SK-N-SH (cell line): ENCODE data around the gene CFAP251. TPM values are rescaled to one million over a fixed set of nuclear protein-coding genes. Genes with fewer than 3 reads are reported as not detected.

Experiments used
- CTCF ChIA-PET: fragments of 300-600, 350-600 bp; formaldehyde crosslinking; extraction: SDS; loops from one replicate; lab custom pipeline; 2021; lab: Yijun Ruan, JAX
- POLR2A ChIA-PET: fragments of 350-600 bp; sonication (Branson Sonifier 250); formaldehyde crosslinking; extraction: SDS; loops from one replicate; lab custom pipeline; 2020; ENCODE audit warnings: antibody characterized with exemption, inconsistent platforms; lab: Yijun Ruan, JAX
- DNase-seq: peaks from one replicate; pipeline ENCODE4 v3.0.0; 2012
- H2AFZ ChIP-seq: fragments of 200-600 bp; sonication (generic); 2 replicates; pipeline ENCODE4 v1.8.1; 2016; ENCODE audit warnings: antibody characterized with exemption, mild to moderate bottlenecking, low read depth
- H3F3A ChIP-seq: fragments of 200-600 bp; sonication (generic); replicated peaks from 2 replicates; pipeline ENCODE3; 2016; ENCODE audit warnings: antibody characterized with exemption, mild to moderate bottlenecking; ENCODE audit not compliant: insufficient read depth
- H3K27ac ChIP-seq, 2 experiments: fragments of 200-500 bp in 1 of 2; fragments of 200-600 bp in 1 of 2; sonication (Bioruptor generic) in 1 of 2; sonication (generic), shearing (Covaris generic) in 1 of 2; 2 replicates each; pipeline versions ENCODE4 v1.5.1 to v1.6.1; 2014 to 2016; ENCODE audit warnings: low read depth in 2 of 2, inconsistent platforms in 1 of 2, low read length in 1 of 2, mild to moderate bottlenecking in 1 of 2, mixed read lengths in 1 of 2
- H3K27me3 ChIP-seq: fragments of 200-600 bp; sonication (generic), shearing (Covaris generic); 2 replicates; pipeline ENCODE4 v1.6.1; 2016; ENCODE audit warnings: mixed run types; ENCODE audit not compliant: insufficient read depth
- H3K36me3 ChIP-seq, 2 experiments: fragments of 200-500 bp in 1 of 2; fragments of 200-600 bp in 1 of 2; sonication (Bioruptor generic) in 1 of 2; sonication (generic) in 1 of 2; replicated peaks in 1 of 2; 2 replicates each; pipeline versions ENCODE3 to v1.5.1; 2014 to 2016; ENCODE audit warnings: low read length in 1 of 2, mild to moderate bottlenecking in 1 of 2; ENCODE audit not compliant: insufficient read depth in 2 of 2, control insufficient read depth in 1 of 2
- H3K4me1 ChIP-seq, 2 experiments: fragments of 200-500 bp in 1 of 2; fragments of 200-600 bp in 1 of 2; sonication (Bioruptor generic) in 1 of 2; sonication (generic), shearing (Covaris generic) in 1 of 2; 2 replicates each; pipeline versions ENCODE4 v1.5.1 to v1.6.1; 2014 to 2016; ENCODE audit warnings: low read depth in 1 of 2, low read length in 1 of 2, mixed run types in 1 of 2; ENCODE audit not compliant: insufficient read depth in 2 of 2, control insufficient read depth in 1 of 2
- H3K4me2 ChIP-seq: fragments of 200-600 bp; sonication (generic), shearing (Covaris generic); 2 replicates; pipeline ENCODE4 v1.6.1; 2017; ENCODE audit warnings: mixed run types
- H3K4me3 ChIP-seq, 2 experiments: fragments of 200-500 bp in 1 of 2; fragments of 200-600 bp in 1 of 2; sonication (Bioruptor generic) in 1 of 2; sonication (generic), shearing (Covaris generic) in 1 of 2; 2 replicates each; pipeline versions ENCODE4 v1.5.1 to v1.8.1; 2014 to 2016; ENCODE audit warnings: low read depth in 2 of 2, inconsistent platforms in 1 of 2, low read length in 1 of 2, mild to moderate bottlenecking in 1 of 2, mixed read lengths in 1 of 2, moderate library complexity in 1 of 2
- H3K79me2 ChIP-seq: fragments of 200-600 bp; sonication (generic); 2 replicates; pipeline ENCODE4 v1.8.1; 2017; ENCODE audit warnings: mild to moderate bottlenecking; ENCODE audit not compliant: insufficient read depth
- H3K9ac ChIP-seq: fragments of 200-600 bp; sonication (generic); 2 replicates; pipeline ENCODE4 v1.6.1; 2017; ENCODE audit warnings: mixed run types
- H3K9me2 ChIP-seq: fragments of 200-600 bp; sonication (generic); 2 replicates; pipeline ENCODE4 v1.6.1; 2017; ENCODE audit warnings: mixed run types
- H3K9me3 ChIP-seq: fragments of 200-600 bp; sonication (generic); 2 replicates; pipeline ENCODE4 v1.6.1; 2017; ENCODE audit warnings: mixed run types, mild to moderate bottlenecking, moderate library complexity
- H4K20me1 ChIP-seq: fragments of 200-600 bp; sonication (generic); 2 replicates; pipeline ENCODE4 v1.6.1; 2017; ENCODE audit warnings: mild to moderate bottlenecking, mixed run types; ENCODE audit not compliant: insufficient read depth
- CHD2 ChIP-seq: fragments of 150-350 bp; IDR thresholded peaks from 2 replicates; pipeline ENCODE4 v1.6.1; 2018; ENCODE audit warnings: low read length; ENCODE audit not compliant: partially characterized antibody
- ELF1 ChIP-seq: IDR thresholded peaks from 2 replicates; pipeline ENCODE4 v1.4.0; 2012
- EP300 ChIP-seq, 2 experiments: IDR thresholded peaks; 2 replicates each; pipeline versions ENCODE4 v1.4.0 to v1.6.1; 2012; ENCODE audit warnings: borderline replicate concordance in 1 of 2, low read depth in 1 of 2, low read length in 1 of 2
- FOXJ3 ChIP-seq: sonication (generic); formaldehyde crosslinking; IDR thresholded peaks from 2 replicates; pipeline ENCODE4 v1.5.1; 2020; ENCODE audit warnings: mild to moderate bottlenecking, missing genetic modification reagents
- FOXM1 ChIP-seq: IDR thresholded peaks from 2 replicates; pipeline ENCODE4 v1.4.0; 2012; ENCODE audit warnings: low read depth, mild to moderate bottlenecking
- GABPA ChIP-seq: IDR thresholded peaks from 2 replicates; pipeline ENCODE4 v1.4.0; 2012; ENCODE audit warnings: low read depth, mild to moderate bottlenecking
- GATA2 ChIP-seq: sonication (generic); formaldehyde crosslinking; IDR thresholded peaks from 2 replicates; pipeline ENCODE4 v1.5.0; 2020; ENCODE audit warnings: mild to moderate bottlenecking, missing genetic modification reagents
- JUND ChIP-seq: IDR thresholded peaks from 2 replicates; pipeline ENCODE4 v1.4.0; 2012
- RAD21 ChIP-seq: IDR thresholded peaks from 2 replicates; pipeline ENCODE4 v1.6.1; 2012; ENCODE audit warnings: mild to moderate bottlenecking, low read length
- RXRA ChIP-seq: IDR thresholded peaks from 2 replicates; pipeline ENCODE4 v1.4.0; 2012; ENCODE audit warnings: low read depth, mild to moderate bottlenecking, borderline replicate concordance
- SIN3A ChIP-seq: IDR thresholded peaks from 2 replicates; pipeline ENCODE4 v1.6.1; 2012; ENCODE audit warnings: low read depth, mild to moderate bottlenecking, low read length, moderate library complexity, borderline replicate concordance
- SMC3 ChIP-seq: IDR thresholded peaks from 2 replicates; pipeline ENCODE4 v1.6.1; 2012; ENCODE audit warnings: low read depth, low read length, improper control_type of control experiment
- TAF1 ChIP-seq: IDR thresholded peaks from 2 replicates; pipeline ENCODE4 v1.6.1; 2012; ENCODE audit warnings: low read depth, mild to moderate bottlenecking, low read length, moderate library complexity, borderline replicate concordance
- WGBS: methylation state at CpG from one replicate; pipeline ENCODE4 v1.1.6; 2017; ENCODE audit warnings: low lambda C conversion rate; 5-methylcytosine and 5-hydroxymethylcytosine counted together
- polyA plus RNA-seq, 3 experiments: library from polyadenylated mRNA; depleted of rRNA; stranded (reverse); fragments of >200 nt; gene quantifications; 2 replicates each; pipeline ENCODE4 v1.2.3, GENCODE V29; 2012
- TF ChIP-seq, protein P1 (sequence below): IDR thresholded peaks from 2 replicates; pipeline ENCODE4; 2012
- TF ChIP-seq, protein P2 (sequence below): fragments of 150-350 bp; IDR thresholded peaks from 2 replicates; pipeline ENCODE4 v1.6.1; 2017; ENCODE audit warnings: antibody characterized with exemption, low read length, low read depth, borderline replicate concordance
- TF ChIP-seq, protein P3 (sequence below): IDR thresholded peaks from 2 replicates; pipeline ENCODE4 v1.4.0; 2012; ENCODE audit warnings: low read depth, borderline replicate concordance
- TF ChIP-seq, protein P4 (sequence below): IDR thresholded peaks from 2 replicates; pipeline ENCODE4 v1.4.0; 2012; ENCODE audit warnings: low read depth

Gene CFAP251
- polyA plus RNA-seq, 1 of the 3 experiments (the other 2 are of a cell fraction): 5.7 TPM

DNA sequence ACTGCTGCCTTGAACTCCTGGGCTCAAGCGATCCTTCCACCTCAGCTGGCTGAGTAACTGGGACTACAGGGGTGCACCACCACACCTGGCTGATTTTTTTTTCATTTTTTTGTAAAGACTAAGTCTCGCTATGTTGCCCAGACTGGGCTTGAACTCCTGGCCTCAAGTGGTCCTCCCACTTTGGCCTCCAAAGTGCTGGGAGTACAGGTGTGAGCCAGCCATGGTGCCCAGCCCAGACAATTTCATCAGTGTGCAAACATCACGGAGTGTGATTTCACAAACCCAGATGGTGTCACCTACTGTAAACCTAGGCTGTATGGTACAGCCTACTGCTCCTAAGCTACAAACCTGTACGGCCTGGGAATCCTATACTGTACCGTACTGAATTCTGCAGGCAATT is 96.4 kb downstream of the CFAP251 start:
- POLR2A ChIA-PET: no interaction called here
- Histone ChIP-seq H3K4me2 (no peak overlapping the region), H3K27ac (no peak overlapping the region), H3F3A (peaks cover 2% of the 10 kb centered on the region), H3K27me3 (no peaks in the 10 kb centered on the region), H4K20me1 (no peaks in the 10 kb centered on the region), H3K9me3 (peaks cover 5% of the 10 kb centered on the region; the same call in 1 of the 2 replicates), H3K9me2 (no peaks in the 10 kb centered on the region), H3K36me3 (no peaks in the 10 kb centered on the region), H3K9ac (no peak overlapping the region), H2AFZ (no peak overlapping the region), H3K4me1 (no peaks in the 10 kb centered on the region), H3K4me3 (no peak overlapping the region), H3K79me2 (no peaks in the 10 kb centered on the region)
- TF ChIP-seq ELF1: no peak
- no peak for TF ChIP-seq SMC3
- TF ChIP-seq FOXM1: no peak
- TF ChIP-seq GATA2 (CRISPR knock-in tag): no peak
- no peak for TF ChIP-seq FOXJ3 (CRISPR knock-in tag)
- 92% methylated on average over 5 of the region's 5 CpGs for WGBS
- CTCF ChIA-PET: interaction anchor here (0.7 to 1.4 kb wide), 2 partner anchors 40 to 220 kb away, joined by 3 read pairs; no protein-coding TSS in a partner anchor
- DNase-seq: no peak

DNA sequence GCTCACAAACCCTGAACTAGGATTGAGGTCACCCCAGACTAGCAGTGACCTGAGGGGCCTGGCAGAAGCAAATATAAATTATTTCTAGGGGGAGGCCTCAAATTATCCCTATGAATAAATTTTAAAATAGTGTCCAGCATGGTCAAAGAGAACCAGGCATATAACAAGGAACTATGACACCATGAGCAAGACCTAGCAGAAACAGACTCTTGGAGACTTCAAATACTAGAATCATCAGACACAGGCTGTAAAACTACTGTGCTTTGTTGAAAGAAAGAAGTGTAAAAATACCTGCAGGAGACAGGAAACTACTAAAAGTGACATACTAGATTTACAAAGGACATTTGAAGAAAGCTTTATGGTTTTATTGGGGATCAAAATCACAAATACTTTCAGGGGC is 100.1 kb downstream of the CFAP251 start:
- DNase-seq: no peak

DNA sequence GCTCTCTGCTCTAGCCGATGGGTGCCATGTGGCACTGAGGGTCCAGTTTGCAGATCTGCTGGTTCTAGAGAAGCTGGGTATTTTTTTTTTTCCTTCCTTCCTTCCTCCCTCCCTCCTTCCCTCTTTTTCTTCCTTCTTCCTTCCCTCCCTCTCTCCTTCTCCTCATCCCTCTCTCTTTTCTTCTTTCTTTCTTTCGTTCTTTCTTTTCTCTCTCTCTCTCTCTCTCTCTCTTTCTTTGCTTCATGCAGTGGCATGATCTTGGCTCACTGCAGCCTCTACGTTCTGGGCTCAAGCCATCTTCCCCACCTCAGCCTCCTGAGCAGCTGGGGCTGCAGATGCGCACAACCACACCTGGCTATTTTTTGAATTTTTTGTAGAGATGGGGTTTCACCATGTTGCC is 100.5 kb downstream of the CFAP251 start:
- Histone ChIP-seq H4K20me1 (no peaks in the 10 kb centered on the region), H3K27ac (no peak overlapping the region), H3K4me3 (no peak overlapping the region), H3K36me3 (no peaks in the 10 kb centered on the region), H3K79me2 (peaks cover 30% of the 10 kb centered on the region), H3K27me3 (no peaks in the 10 kb centered on the region), H3K4me1 (peaks cover 5 to 15% of the 10 kb centered on the region in 2 experiments; a peak in 2 of 4 replicates), H3K9me2 (no peaks in the 10 kb centered on the region), H3K9ac (no peak overlapping the region), H3K9me3 (peaks cover 5% of the 10 kb centered on the region; the same call in 1 of the 2 replicates), H3F3A (peaks cover 9% of the 10 kb centered on the region), H2AFZ (no peak overlapping the region), H3K4me2 (no peak overlapping the region)
- CTCF ChIA-PET: interaction anchor here (1.3 kb wide), 1 partner anchor 104 kb away, joined by 3 read pairs; no protein-coding TSS in a partner anchor
- over 99% methylated on average over 4 of the region's 4 CpGs for WGBS
- POLR2A ChIA-PET: no interaction called here
- DNase-seq: no peak
- no peak for TF ChIP-seq RAD21
- TF ChIP-seq SMC3: no peak
- TF ChIP-seq FOXM1: no peak
- TF ChIP-seq RXRA: no peak
- no peak for TF ChIP-seq EP300 (IDR thresholded peaks at IDR 0.05; ENCODE audit: borderline replicate concordance in 1 of 2, low read depth in 1 of 2, low read length in 1 of 2)
- TF ChIP-seq, protein P1, sequence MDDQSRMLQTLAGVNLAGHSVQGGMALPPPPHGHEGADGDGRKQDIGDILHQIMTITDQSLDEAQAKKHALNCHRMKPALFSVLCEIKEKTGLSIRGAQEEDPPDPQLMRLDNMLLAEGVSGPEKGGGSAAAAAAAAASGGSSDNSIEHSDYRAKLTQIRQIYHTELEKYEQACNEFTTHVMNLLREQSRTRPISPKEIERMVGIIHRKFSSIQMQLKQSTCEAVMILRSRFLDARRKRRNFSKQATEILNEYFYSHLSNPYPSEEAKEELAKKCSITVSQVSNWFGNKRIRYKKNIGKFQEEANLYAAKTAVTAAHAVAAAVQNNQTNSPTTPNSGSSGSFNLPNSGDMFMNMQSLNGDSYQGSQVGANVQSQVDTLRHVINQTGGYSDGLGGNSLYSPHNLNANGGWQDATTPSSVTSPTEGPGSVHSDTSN: no peak
- TF ChIP-seq, protein P2, sequence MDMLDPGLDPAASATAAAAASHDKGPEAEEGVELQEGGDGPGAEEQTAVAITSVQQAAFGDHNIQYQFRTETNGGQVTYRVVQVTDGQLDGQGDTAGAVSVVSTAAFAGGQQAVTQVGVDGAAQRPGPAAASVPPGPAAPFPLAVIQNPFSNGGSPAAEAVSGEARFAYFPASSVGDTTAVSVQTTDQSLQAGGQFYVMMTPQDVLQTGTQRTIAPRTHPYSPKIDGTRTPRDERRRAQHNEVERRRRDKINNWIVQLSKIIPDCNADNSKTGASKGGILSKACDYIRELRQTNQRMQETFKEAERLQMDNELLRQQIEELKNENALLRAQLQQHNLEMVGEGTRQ: no peak
- TF ChIP-seq, protein P3, sequence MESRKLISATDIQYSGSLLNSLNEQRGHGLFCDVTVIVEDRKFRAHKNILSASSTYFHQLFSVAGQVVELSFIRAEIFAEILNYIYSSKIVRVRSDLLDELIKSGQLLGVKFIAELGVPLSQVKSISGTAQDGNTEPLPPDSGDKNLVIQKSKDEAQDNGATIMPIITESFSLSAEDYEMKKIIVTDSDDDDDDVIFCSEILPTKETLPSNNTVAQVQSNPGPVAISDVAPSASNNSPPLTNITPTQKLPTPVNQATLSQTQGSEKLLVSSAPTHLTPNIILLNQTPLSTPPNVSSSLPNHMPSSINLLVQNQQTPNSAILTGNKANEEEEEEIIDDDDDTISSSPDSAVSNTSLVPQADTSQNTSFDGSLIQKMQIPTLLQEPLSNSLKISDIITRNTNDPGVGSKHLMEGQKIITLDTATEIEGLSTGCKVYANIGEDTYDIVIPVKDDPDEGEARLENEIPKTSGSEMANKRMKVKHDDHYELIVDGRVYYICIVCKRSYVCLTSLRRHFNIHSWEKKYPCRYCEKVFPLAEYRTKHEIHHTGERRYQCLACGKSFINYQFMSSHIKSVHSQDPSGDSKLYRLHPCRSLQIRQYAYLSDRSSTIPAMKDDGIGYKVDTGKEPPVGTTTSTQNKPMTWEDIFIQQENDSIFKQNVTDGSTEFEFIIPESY: no peak
- no peak for TF ChIP-seq JUND
- TF ChIP-seq TAF1: no peak
- no peak for TF ChIP-seq GABPA
- TF ChIP-seq GATA2 (CRISPR knock-in tag): no peak
- TF ChIP-seq, protein P4, sequence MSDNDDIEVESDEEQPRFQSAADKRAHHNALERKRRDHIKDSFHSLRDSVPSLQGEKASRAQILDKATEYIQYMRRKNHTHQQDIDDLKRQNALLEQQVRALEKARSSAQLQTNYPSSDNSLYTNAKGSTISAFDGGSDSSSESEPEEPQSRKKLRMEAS: no peak
- TF ChIP-seq CHD2: no peak
- no peak for TF ChIP-seq FOXJ3 (CRISPR knock-in tag)

More for the DNA sequence above, 100.1 kb downstream of the CFAP251 start:
- Histone ChIP-seq H3K36me3 (no peaks in the 10 kb centered on the region), H3K27me3 (no peaks in the 10 kb centered on the region), H3F3A (peaks cover 6% of the 10 kb centered on the region), H3K9me2 (no peaks in the 10 kb centered on the region), H3K9ac (no peak overlapping the region), H4K20me1 (no peaks in the 10 kb centered on the region), H3K4me2 (no peak overlapping the region), H3K4me1 (peaks cover 5 to 10% of the 10 kb centered on the region in 2 experiments; a peak in 2 of 4 replicates), H3K79me2 (peaks cover 25% of the 10 kb centered on the region), H2AFZ (no peak overlapping the region), H3K27ac (no peak overlapping the region), H3K9me3 (peaks cover 5% of the 10 kb centered on the region; the same call in 1 of the 2 replicates), H3K4me3 (no peak overlapping the region)
- no peak for TF ChIP-seq SMC3
- TF ChIP-seq, protein P4: no peak
- no peak for TF ChIP-seq RAD21
- no peak for TF ChIP-seq SIN3A
- TF ChIP-seq GATA2 (CRISPR knock-in tag): no peak
- no peak for TF ChIP-seq EP300 (IDR thresholded peaks at IDR 0.05; ENCODE audit: borderline replicate concordance in 1 of 2, low read depth in 1 of 2, low read length in 1 of 2)
- CTCF ChIA-PET: interaction anchor here (1.3 kb wide), 1 partner anchor 105 kb away, joined by 3 read pairs; no protein-coding TSS in a partner anchor
- POLR2A ChIA-PET: no interaction called here
